AG08395 (cell line): Measurements from ENCODE around the gene KIAA0232.
A peak's percentile ranks its signal among the peaks of the same experiment; 100 is the strongest.
"Not testable (repeated sequence)": the region's sequence is repeated elsewhere in the genome, so short reads cannot be mapped to it uniquely, and the experiment has no call there.

Source experiments
- DNase-seq: peaks from one replicate; pipeline ENCODE4 v3.0.0; 2012; ENCODE audit warnings: mixed read lengths, low spot score

KIAA0232 gene

DNA sequence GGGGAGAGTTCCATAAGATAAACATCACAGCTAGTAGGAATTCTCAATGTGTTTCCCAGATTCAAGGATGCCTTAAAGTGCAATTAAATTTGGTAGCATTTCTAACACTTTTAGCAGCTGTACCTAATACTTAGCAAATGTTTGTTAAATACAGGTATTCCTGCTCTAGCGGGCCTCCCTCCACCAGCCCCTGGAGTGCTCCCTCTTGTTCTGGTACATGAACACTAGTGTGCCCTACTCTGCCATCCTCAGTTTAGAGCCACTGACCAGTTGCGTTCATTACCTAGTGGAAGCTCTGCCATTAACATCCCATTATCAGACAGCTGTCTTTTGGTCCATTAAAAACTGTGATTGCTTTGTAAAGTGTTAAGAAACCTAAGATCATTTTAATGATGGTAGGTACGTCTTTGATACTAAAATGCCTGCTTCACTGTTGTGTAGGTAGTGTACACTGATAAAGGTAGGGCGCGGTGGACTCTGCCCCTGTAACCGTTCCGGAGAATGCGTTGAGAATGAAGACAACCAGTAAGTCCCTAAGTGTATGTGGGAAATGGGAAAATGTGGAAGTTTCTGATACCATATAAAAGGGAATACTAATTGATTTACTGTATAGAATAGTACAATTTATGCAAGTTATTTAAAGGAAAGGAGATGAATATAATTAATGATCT is 21.7 kb downstream of the KIAA0232 start:
- no peak for DNase-seq

- no peak for DNase-seq
Observed at GRCh38 chr4:6806924-6807626, 24.5 kb downstream of the KIAA0232 start.

GRCh38 chr4:6808259-6808658 is 25.7 kb downstream of the KIAA0232 start:
- DNase-seq: no peak

GRCh38 chr4:6811165-6811564 is 28.6 kb downstream of the KIAA0232 start:
- no peak for DNase-seq

- no peak for DNase-seq
Observed at GRCh38 chr4:6812766-6813165, 30.2 kb downstream of the KIAA0232 start.

DNA sequence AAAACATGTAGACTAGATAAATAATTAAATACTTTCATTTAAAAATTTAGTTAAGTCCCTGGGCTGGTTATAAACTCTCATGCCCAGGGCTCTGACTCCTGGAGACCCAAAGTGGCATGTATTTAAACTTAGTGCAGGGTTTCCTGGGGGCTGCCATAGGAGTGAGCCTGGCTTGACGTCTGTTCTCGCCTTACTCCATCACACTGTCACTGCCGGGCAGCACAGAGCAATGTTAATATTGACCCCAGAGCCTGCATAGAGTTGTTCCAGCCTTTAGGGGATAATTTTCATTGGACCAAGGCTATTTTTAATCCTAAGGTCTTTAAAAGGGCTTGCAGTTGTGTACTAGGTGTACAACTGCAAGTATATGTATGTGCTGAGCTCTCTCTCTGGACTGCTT is 31.2 kb downstream of the KIAA0232 start:
- no peak for DNase-seq

DNA sequence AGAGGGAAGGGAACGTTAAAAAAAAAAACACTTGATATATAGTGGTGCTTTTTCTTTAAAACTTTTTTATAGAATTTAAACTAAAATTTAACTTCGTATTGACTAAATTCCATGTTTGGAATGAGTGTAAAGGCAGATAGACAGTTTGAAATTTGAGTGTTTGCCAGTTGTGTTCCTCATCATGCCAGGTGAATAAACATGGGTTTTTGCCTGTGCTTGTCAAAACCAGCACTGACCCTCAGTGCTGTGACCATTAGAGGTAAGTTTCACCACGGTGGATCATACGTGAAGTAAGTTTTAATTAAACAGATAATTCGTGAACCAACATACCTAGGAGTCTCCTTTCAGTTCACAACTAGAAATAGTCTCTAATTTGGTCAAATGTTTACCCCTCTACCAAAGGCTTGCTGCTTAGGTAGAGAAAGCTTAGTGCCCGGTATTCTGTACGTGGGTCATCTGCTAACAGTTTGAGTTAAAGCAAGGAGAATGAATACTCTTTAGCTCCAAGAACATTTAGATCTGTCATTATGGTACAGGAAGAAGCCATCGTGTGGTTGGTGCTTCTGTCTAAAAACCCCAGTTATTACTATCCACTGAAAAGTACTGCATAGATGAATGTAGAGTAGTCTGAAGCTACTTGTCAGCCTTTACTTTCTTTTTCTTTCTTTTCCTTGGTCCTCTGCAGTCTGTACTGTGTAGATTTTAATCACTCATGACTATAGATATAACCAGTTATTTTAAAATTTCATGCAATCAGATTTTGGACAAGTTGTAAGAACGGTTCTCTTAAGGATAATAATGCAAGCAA is 32.7 kb downstream of the KIAA0232 start:
- no peak for DNase-seq

- DNase-seq: no peak
Observed at GRCh38 chr4:6819295-6819694, 36.8 kb downstream of the KIAA0232 start.

DNA sequence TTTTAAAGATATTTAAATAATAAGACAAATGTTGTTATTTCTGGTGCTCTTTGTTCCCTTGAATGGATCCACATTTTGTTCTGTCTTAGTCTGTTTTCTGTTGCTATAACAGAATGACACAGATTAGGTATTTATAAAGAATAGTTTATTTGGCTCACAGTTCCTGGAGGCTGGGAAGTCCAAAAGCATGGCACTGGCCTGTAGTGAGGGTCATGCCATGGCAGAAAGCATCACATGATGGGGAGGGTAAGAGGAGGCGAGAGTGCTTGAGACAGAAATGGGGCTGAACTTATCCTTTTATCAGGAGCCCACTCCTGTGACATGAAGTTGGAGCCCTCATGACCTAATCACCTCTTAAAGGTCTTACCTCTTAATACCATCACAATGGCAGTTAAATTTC is 38.2 kb downstream of the KIAA0232 start:
- no peak for DNase-seq

GRCh38 chr4:6824071-6824470 is 41.5 kb downstream of the KIAA0232 start:
- DNase-seq: no peak

GRCh38 chr4:6824772-6825402 is 42.4 kb downstream of the KIAA0232 start:
- no peak for DNase-seq

- DNase-seq: no peak
Observed at GRCh38 chr4:6825403-6825802, 42.9 kb downstream of the KIAA0232 start.

DNA sequence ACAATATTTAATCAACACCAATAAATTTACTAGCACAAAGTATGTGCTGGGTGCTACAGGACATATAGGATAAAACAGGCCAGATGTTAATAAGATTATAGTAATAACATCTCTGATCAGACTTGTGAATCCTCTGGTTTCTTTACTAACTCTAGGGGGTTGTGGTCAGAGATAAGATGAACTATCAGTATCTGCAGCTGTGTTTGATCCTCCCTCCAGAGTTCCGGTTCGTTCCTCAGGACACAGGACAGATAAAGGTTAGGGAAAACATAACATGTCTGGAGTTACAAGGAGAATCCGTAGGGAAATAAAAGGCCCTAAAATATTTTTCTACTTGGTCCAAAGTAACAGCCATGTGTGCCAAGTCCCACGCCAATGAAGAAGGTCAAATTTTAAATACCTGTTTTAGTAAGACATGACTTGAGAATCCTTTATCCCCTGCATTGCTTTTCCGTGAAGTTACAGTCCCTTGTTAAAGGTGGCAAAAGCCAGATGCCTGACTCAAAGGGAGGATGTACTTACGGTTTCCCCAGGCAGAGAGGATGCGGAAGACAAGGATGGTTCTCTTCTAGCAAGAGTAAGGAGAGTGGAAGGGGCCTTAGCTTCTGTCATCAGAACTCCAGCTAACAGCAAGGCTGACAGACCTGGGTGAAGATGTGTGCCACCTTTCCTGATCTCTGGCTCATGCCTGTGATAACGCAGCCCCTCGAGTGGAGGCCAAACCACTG is 44.4 kb downstream of the KIAA0232 start:
- no peak for DNase-seq

- no peak for DNase-seq
Observed at GRCh38 chr4:6829086-6829485, 46.6 kb downstream of the KIAA0232 start.

GRCh38 chr4:6834867-6835266 is 52.3 kb downstream of the KIAA0232 start:
- DNase-seq: peak; percentile 25

GRCh38 chr4:6835616-6836015 is 53.1 kb downstream of the KIAA0232 start:
- not testable (repeated sequence) for DNase-seq

- not testable (repeated sequence) for DNase-seq
Observed at GRCh38 chr4:6837106-6837505, 54.6 kb downstream of the KIAA0232 start.

GRCh38 chr4:6839579-6839978 is 57.1 kb downstream of the KIAA0232 start:
- DNase-seq: no peak

- peak; percentile 22 for DNase-seq
Observed at GRCh38 chr4:6840062-6840976, 57.8 kb downstream of the KIAA0232 start.

- no peak for DNase-seq
Observed at GRCh38 chr4:6845027-6845426, 62.5 kb downstream of the KIAA0232 start.

DNA sequence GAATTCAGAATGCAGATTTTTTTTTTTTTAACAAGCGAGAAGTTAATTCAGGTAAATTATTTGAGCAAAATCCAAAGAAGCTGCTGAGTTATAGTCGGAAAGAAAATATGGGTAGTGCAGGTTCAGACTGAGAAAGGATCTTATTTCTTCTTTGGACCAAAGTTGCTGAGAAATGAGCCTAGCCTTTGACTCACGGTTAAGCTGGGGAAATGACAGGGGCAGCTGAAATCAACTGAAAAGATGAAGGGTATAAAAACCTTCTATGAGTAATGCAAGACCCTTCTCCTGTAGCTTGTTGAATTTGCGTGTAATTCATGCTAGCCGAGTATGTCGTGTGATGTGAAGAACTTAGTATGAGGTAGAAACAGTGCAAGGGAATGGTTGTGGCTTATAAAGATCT is 63.0 kb downstream of the KIAA0232 start:
- DNase-seq: no peak
